ENCODE data around the gene TSPAN4. TPM values are rescaled to one million over a fixed set of nuclear protein-coding genes. Genes with fewer than 3 reads are reported as not detected.

Gene TSPAN4
- total RNA-seq, 1 donor from 2014 or later = 50.8 TPM

- Histone ChIP-seq H3K36me3 (ENCODE audit: control insufficient read depth, insufficient read depth, low read length) (peaks cover 42% of the 10 kb centered on the region), H3K4me3 (ENCODE audit: low read depth, low read length) (no peak overlapping the region), H3K27me3 (ENCODE audit: control insufficient read depth, insufficient read depth, low read length) (no peaks in the 10 kb centered on the region)
- DNase-seq (ENCODE audit: low read depth) (no peak), FAIRE-seq (no peak)
- TF ChIP-seq CTCF (IDR thresholded peaks at IDR 0.05; ENCODE audit: insufficient read depth, low read length, severe bottlenecking) = no peak
These were observed 6.0 kb upstream of the TSPAN4 start for GRCh38 chr11:836700-837099.

GRCh38 chr11:837189-837989 lies 5.3 kb upstream of the TSPAN4 start:
- FAIRE-seq (no peak), DNase-seq (ENCODE audit: low read depth) (no peak)
- no peaks in the 10 kb centered on the region for H3K27me3 ChIP-seq (ENCODE audit: control insufficient read depth, insufficient read depth, low read length)
- peaks cover 42% of the 10 kb centered on the region for H3K36me3 ChIP-seq (ENCODE audit: control insufficient read depth, insufficient read depth, low read length)
- no peak overlapping the region for H3K4me3 ChIP-seq (ENCODE audit: low read depth, low read length)
- TF ChIP-seq CTCF (IDR thresholded peaks at IDR 0.05; ENCODE audit: insufficient read depth, low read length, severe bottlenecking) = no peak

GRCh38 chr11:837990-838307 lies 4.7 kb upstream of the TSPAN4 start:
- H3K27me3 ChIP-seq (ENCODE audit: control insufficient read depth, insufficient read depth, low read length) = no peaks in the 10 kb centered on the region
- no peak for TF ChIP-seq CTCF (IDR thresholded peaks at IDR 0.05; ENCODE audit: insufficient read depth, low read length, severe bottlenecking)
- H3K4me3 ChIP-seq (ENCODE audit: low read depth, low read length) = no peak overlapping the region
- peaks cover 42% of the 10 kb centered on the region for H3K36me3 ChIP-seq (ENCODE audit: control insufficient read depth, insufficient read depth, low read length)
- FAIRE-seq (no peak), DNase-seq (ENCODE audit: low read depth) (no peak)

- FAIRE-seq (no peak), DNase-seq (ENCODE audit: low read depth) (no peak)
- peak; percentile 49 for TF ChIP-seq CTCF (IDR thresholded peaks at IDR 0.05; ENCODE audit: insufficient read depth, low read length, severe bottlenecking)
These were observed 4.0 kb upstream of the TSPAN4 start for GRCh38 chr11:838441-839279.

GRCh38 chr11:839280-839623 lies 3.4 kb upstream of the TSPAN4 start:
- no peak for FAIRE-seq
- TF ChIP-seq CTCF (IDR thresholded peaks at IDR 0.05; ENCODE audit: insufficient read depth, low read length, severe bottlenecking) = no peak
- DNase-seq (ENCODE audit: low read depth) = no peak
- Histone ChIP-seq H3K27me3 (ENCODE audit: control insufficient read depth, insufficient read depth, low read length) (no peaks in the 10 kb centered on the region), H3K36me3 (ENCODE audit: control insufficient read depth, insufficient read depth, low read length) (peaks cover 42% of the 10 kb centered on the region), H3K4me3 (ENCODE audit: low read depth, low read length) (no peak overlapping the region)

More at GRCh38 chr11:838441-839279, 4.0 kb upstream of the TSPAN4 start:
- Histone ChIP-seq H3K36me3 (ENCODE audit: control insufficient read depth, insufficient read depth, low read length) (peaks cover 42% of the 10 kb centered on the region), H3K4me3 (ENCODE audit: low read depth, low read length) (no peak overlapping the region), H3K27me3 (ENCODE audit: control insufficient read depth, insufficient read depth, low read length) (no peaks in the 10 kb centered on the region)
